Astrocyte of the spinal cord (primary cell): Measurements from ENCODE around the gene SLC41A1.

Experiments
- DNase-seq: peaks from one replicate; pipeline ENCODE4 v3.0.0; 2011; ENCODE audit warnings: low read depth, low spot score
- H3K4me3 ChIP-seq: 2 replicates; pipeline ENCODE4 v1.5.1; 2011; ENCODE audit warnings: low read depth, mild to moderate bottlenecking, low read length, moderate library complexity
- CTCF ChIP-seq: IDR thresholded peaks from 2 replicates; pipeline ENCODE4 v1.5.1; 2012; ENCODE audit warnings: low read depth, mild to moderate bottlenecking, low read length, inconsistent platforms
- in situ Hi-C: cut with HindIII; loops from 2 replicates; pipeline ENCODE4 v1.10.0; 2017; ENCODE audit warnings: low sequenced_read_pairs

The SLC41A1 gene

GRCh38 chr1:205800981-205801703 is 11.9 kb downstream of the SLC41A1 start:
- no peak for DNase-seq
- TF ChIP-seq CTCF, result no peak
- no peak overlapping the region for H3K4me3 ChIP-seq
- in situ Hi-C loops, result no loop called here

- in situ Hi-C loops, result no loop called here
Observed at GRCh38 chr1:205800427-205800826, 12.6 kb downstream of the SLC41A1 start.

GRCh38 chr1:205798577-205798976 is 14.4 kb downstream of the SLC41A1 start:
- in situ Hi-C loops, result no loop called here
- no peak for TF ChIP-seq CTCF
- no peak for DNase-seq
- H3K4me3 ChIP-seq, result no peak overlapping the region

More at GRCh38 chr1:205800427-205800826, 12.6 kb downstream of the SLC41A1 start:
- peak; percentile 24 for DNase-seq
- no peak for TF ChIP-seq CTCF
- no peak overlapping the region for H3K4me3 ChIP-seq

- in situ Hi-C loops, result no loop called here
- no peak for TF ChIP-seq CTCF
Observed at GRCh38 chr1:205797168-205797567, 15.8 kb downstream of the SLC41A1 start.

DNA sequence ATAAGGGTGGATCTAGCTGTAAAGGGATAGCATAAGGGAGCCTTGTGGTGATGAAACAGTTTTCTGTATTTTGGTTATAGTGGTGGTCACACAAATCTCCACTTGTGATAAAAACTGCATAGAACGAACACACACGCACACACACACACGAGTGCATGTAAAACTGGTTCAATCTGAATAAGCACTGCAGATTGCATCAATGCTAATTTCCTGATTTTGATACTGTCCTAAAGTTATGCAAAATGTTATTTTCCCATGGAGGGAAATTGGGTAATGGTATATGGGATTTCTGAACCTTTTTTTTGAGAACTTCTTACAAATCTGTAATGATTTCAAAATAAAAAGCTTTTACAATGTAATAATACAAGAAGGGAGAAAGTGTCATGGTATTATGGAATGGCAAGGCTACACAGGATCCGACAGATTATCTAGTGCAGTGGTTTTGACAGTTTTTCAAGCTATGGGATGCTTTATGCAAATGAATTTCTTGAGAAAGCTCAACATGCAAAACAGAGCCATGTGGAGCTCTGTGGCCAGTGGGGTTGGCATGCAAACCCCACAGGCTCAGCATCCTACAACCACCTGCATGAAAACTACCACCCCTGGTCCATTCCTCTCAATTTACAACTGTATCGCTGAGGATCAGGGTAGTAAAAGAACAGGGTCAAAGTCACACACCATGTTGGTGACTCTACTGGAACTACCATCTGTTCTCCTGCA is 18.8 kb downstream of the SLC41A1 start:
- in situ Hi-C loops, result no loop called here

More at GRCh38 chr1:205797168-205797567, 15.8 kb downstream of the SLC41A1 start:
- no peak for DNase-seq
- H3K4me3 ChIP-seq, result no peak overlapping the region

More for the DNA sequence above, 18.8 kb downstream of the SLC41A1 start:
- no peak for DNase-seq
- TF ChIP-seq CTCF, result no peak
- H3K4me3 ChIP-seq, result no peak overlapping the region
